Pancreas (tissue), 10 donors: ENCODE measurements around the gene NR4A2. TPM values are rescaled to one million over a fixed set of nuclear protein-coding genes. Genes with fewer than 3 reads are reported as not detected.

ENCODE experiments used
- ATAC-seq, 4 donors: fragments of 200-7000 bp; cut with Tn5 transposase; one replicate each; pipeline versions ENCODE4 v1.8.0 to v1.9.1; 2020; ENCODE audit warnings: mild to moderate bottlenecking in 4 of 4, moderate library complexity in 4 of 4
- DNase-seq, 6 donors: peaks; one replicate each; pipeline ENCODE4 v3.0.0-alpha.2; 2020
- FAIRE-seq: peaks from 2 replicates; lab custom pipeline; 2012; peaks lifted over from hg19 to GRCh38; lab: Jason Lieb, UNC
- H3K27ac ChIP-seq, 4 donors: fragments of 200-600 bp; sonication (generic); 1 replicate in 3 of 4; 2 replicates in 1 of 4; pipeline versions ENCODE4 v1.5.0 to v1.8.0; 2020
- H3K27me3 ChIP-seq, 4 donors: fragments of 200-600 bp; one replicate each; pipeline ENCODE4 v1.8.0; 2021
- H3K36me3 ChIP-seq, 3 donors: fragments of 200-600 bp; sonication (generic) in 1 of 3; one replicate each; pipeline versions ENCODE4 v1.5.0 to v1.8.0; 2020 to 2021
- H3K4me1 ChIP-seq, 3 donors: fragments of 200-600 bp; one replicate each; pipeline ENCODE4 v1.8.0; 2021
- H3K4me3 ChIP-seq, 4 donors: fragments of 200-600 bp; sonication (generic) in 2 of 4; one replicate each; pipeline versions ENCODE4 v1.5.0 to v1.8.0; 2020 to 2021
- H3K9me3 ChIP-seq, 4 donors: fragments of 200-600 bp; one replicate each; pipeline ENCODE4 v1.8.0; 2021
- CTCF ChIP-seq, 4 donors: fragments of 200-600 bp; sonication (generic) in 3 of 4; IDR thresholded peaks; one replicate each; pipeline versions ENCODE4 v1.5.0 to v1.8.0; 2021; ENCODE audit warnings: antibody characterized with exemption in 4 of 4
- WGBS, 2 donors: extraction: QIAGEN DNeasy Blood & Tissue Kit; methylation state at CpG; one replicate each; pipeline ENCODE4 v1.1.7; 2013; 5-methylcytosine and 5-hydroxymethylcytosine counted together
- intact Hi-C, 3 donors: fragments of 100-400 bp; cut with DNase I; formaldehyde crosslinking; loops; one replicate each; pipeline versions ENCODE4 v1.11.1 to v1.14.2; 2022
- polyA plus RNA-seq, 2 donors: library from polyadenylated mRNA; stranded (reverse); fragments of 200-250 nt; gene quantifications; one replicate each; pipeline ENCODE4 v1.2.3, GENCODE V29; 2013
- total RNA-seq, 6 donors: library from RNA; stranded (reverse); fragmentation: NEBNext Ultra II Directional in 4 of 6; extraction: Animal tissue kit (Norgen Biotek cat#: 25700) in 4 of 6; gene quantifications; one replicate each; pipeline versions ENCODE4 v1.2.1 to v1.2.4, GENCODE V29; 2021 to 2023
- donor health status: healthy with polysubstance abuse.
- donor health status: DM: no; HTN: no; CAD: no; lungs with moderate emphysema.
- donor health status: DM: no; HTN: no; CAD: no.
- donor health status: control.
- donor health status: control.
- donor health status: Bipolar disorder and iron deficiency.
- donor health status: DM: yes; HTN: yes; CAD: no.
- donor health status: DM: no; HTN: no; CAD: no.
- donor health status: DM: no; HTN: no; CAD: no.
- donor health status: DM: yes; HTN: yes; CAD: no.

The NR4A2 gene
- total and polyA plus RNA-seq, 8 donors, result 1.3 to 18.0 (median 3.7) TPM

- 36 to 44% methylated on average over 1 of the region's 1 CpG for WGBS, 2 donors
- FAIRE-seq, result no peak
- peak overlapping the region; percentile 99 to 100 (median 100) for H3K27ac ChIP-seq
- intact Hi-C loops, result loop anchor here in 2 of 3 donors (10.0 kb wide), 2 partner anchors 54 to 64 kb away; no protein-coding TSS in a partner anchor
- no peaks in the 10 kb centered on the region for H3K9me3 ChIP-seq
- no peak for ATAC-seq
- peak overlapping the region in 2 of 4 donors; percentile 60 to 90 for H3K4me3 ChIP-seq
- DNase-seq, result no peak
- H3K4me1 ChIP-seq, result peaks cover 10 to 45% (median 30%) of the 10 kb centered on the region in 3 donors
- H3K36me3 ChIP-seq, result no peaks in the 10 kb centered on the region
- H3K27me3 ChIP-seq, result no peaks in the 10 kb centered on the region
- no peak for TF ChIP-seq CTCF (IDR thresholded peaks at IDR 0.05)
Measured at GRCh38 chr2:156340377-156340776, 7.9 kb upstream of the NR4A2 start.

DNA sequence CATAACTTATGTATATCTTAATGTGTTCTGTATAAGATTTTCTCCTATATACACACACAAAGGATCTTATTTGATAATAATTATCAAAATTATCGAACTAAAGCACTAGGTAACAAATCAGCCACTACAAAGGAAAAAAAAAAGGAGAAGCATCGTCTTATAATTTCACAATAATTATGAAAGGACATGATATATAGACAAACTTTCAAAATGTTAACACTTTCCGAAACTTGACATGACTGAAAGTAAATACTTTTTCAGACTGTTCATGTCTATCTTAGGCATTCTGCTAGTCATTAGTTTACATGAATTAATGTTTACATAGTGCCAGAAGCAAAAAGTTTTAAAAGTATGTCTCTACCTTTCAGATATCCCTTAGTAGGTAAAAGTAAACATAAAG is 7.3 kb upstream of the NR4A2 start:
- no peaks in the 10 kb centered on the region for H3K36me3 ChIP-seq
- DNase-seq (no peak), ATAC-seq (no peak), FAIRE-seq (peak; percentile 9)
- peaks cover 10 to 45% (median 30%) of the 10 kb centered on the region in 3 donors for H3K4me1 ChIP-seq
- H3K27ac ChIP-seq, result peak overlapping the region in 2 of 4 donors; percentile 99 to 100
- intact Hi-C loops, result loop anchor here in 2 of 3 donors (10.0 kb wide), 2 partner anchors 55 to 65 kb away; no protein-coding TSS in a partner anchor
- no peaks in the 10 kb centered on the region for H3K9me3 ChIP-seq
- 34 to 41% methylated on average over 3 of the region's 3 CpGs for WGBS, 2 donors
- no peak for TF ChIP-seq CTCF (IDR thresholded peaks at IDR 0.05)
- H3K27me3 ChIP-seq, result no peaks in the 10 kb centered on the region
- no peak overlapping the region for H3K4me3 ChIP-seq

GRCh38 chr2:156339110-156339847 is 6.8 kb upstream of the NR4A2 start:
- peak overlapping the region in 2 of 4 donors; percentile 99 to 100 for H3K27ac ChIP-seq
- no peaks in the 10 kb centered on the region for H3K9me3 ChIP-seq
- DNase-seq (no peak), ATAC-seq (no peak), FAIRE-seq (no peak)
- no peaks in the 10 kb centered on the region for H3K27me3 ChIP-seq
- H3K36me3 ChIP-seq, result no peaks in the 10 kb centered on the region
- peaks cover 10 to 45% (median 30%) of the 10 kb centered on the region in 3 donors for H3K4me1 ChIP-seq
- intact Hi-C loops, result no loop called here
- WGBS, 2 donors, result 32 to 44% methylated on average over 5 of the region's 5 CpGs
- TF ChIP-seq CTCF (IDR thresholded peaks at IDR 0.05), result no peak
- H3K4me3 ChIP-seq, result no peak overlapping the region

DNA sequence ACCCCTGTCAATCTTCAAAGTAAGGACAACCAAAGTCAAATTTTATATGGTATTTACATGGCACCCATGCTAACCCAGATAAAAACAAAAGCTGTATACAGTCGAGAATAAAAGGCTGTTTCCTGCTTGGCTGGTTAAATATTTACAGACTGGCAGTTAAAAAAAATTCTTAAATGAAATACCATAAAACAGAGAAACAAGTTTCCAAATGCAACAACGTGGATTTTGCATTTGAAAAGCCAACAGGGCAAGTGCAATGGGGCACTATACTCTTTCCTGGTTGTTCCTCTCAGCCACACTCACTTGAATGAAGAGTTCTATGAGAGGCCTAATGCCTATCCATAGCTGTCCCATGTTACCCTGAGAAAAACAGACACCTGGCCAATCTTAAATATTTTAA is 6.1 kb upstream of the NR4A2 start:
- WGBS, 2 donors, result 5 to 10% methylated on average over 2 of the region's 2 CpGs
- Histone ChIP-seq H3K36me3 (no peaks in the 10 kb centered on the region), H3K4me1 (peaks cover 10 to 45% (median 30%) of the 10 kb centered on the region in 3 donors), H3K27ac (peak overlapping the region in 2 of 4 donors; percentile 99 to 100), H3K4me3 (no peak overlapping the region), H3K27me3 (no peaks in the 10 kb centered on the region), H3K9me3 (no peaks in the 10 kb centered on the region)
- TF ChIP-seq CTCF (IDR thresholded peaks at IDR 0.05), result no peak
- intact Hi-C loops, result no loop called here
- DNase-seq (no peak), FAIRE-seq (peak; percentile 87), ATAC-seq (no peak)
